PFSK-1 (cell line): Measurements from ENCODE around the gene IRF1.

Experiments
- POLR2AphosphoS5 ChIP-seq: IDR thresholded peaks from 2 replicates; pipeline ENCODE4 v1.6.1; 2012; ENCODE audit warnings: low read depth, mild to moderate bottlenecking, control low read depth, low read length, moderate library complexity
- SIN3A ChIP-seq: IDR thresholded peaks from 2 replicates; pipeline ENCODE4 v1.6.1; 2012; ENCODE audit warnings: mild to moderate bottlenecking, low read length, moderate library complexity, borderline replicate concordance; ENCODE audit not compliant: insufficient read depth
- TAF1 ChIP-seq: IDR thresholded peaks from 2 replicates; pipeline ENCODE4 v1.6.1; 2012; ENCODE audit warnings: low read length, control low read depth, borderline replicate concordance; ENCODE audit not compliant: insufficient read depth

GRCh38 chr5:132460846-132461568, 29.6 kb downstream of the IRF1 start:
- TF ChIP-seq TAF1, result no peak
- TF ChIP-seq POLR2AphosphoS5, result no peak
- TF ChIP-seq SIN3A, result no peak
